OCI-M1 (cell line): ENCODE data around the gene MYL7.
"Not testable (repeated sequence)": the region's sequence is repeated elsewhere in the genome, so short reads cannot be mapped to it uniquely, and the experiment has no call there.

ENCODE experiments used
- DNase-seq: peaks from one replicate; lab custom pipeline; 2025; lab: John Stamatoyannopoulos, UW

The MYL7 gene

GRCh38 chr7:44141221-44141850 is at the start of gene MYL7:
MYL7 (minus strand) TSS chr7:44141332; CDS start chr7:44141305, 27 bp downstream.
- no peak for DNase-seq

- no peak for DNase-seq
These were observed 49.1 kb upstream of the MYL7 start for GRCh38 chr7:44189993-44190872.

DNA sequence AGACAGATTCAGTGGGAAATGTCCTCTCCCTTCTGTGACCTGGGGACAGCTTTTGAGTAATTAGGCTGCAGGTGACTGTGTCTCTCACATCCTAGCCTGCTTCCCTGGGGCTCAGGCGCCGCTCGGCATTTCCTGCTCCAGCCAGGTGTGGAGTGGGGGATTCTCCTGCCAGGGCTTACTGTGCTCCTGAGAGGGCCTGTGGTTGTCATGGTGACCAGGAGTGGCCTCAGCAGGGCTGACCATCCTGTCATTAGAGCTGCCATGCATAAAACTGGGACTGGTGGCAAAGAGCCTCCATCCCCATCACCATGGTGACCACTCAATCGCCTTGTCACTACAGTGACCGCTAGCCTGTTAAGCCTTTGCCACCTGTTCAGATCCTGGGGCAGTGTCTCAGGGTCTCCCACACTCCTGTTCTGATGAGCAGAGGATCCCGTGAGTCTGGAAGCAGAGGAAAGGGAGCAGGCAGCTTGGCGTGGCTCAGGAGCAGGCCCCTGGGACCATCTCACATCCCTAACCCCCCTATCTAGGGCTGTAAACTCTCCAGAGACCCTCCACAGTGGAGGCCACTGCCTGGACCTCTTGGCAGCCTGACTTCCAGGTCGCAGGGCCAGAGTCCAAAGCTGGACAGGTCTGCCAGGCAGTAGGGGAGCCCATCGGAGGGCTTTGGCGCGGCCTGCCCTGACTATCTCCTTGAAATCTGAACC is 48.3 kb upstream of the MYL7 start, which contains the start of gene GCK:
GCK (minus strand) TSS at position 154 of the 707 bp plus-strand sequence. CDS start 486 bp downstream, outside the sequence.
- DNase-seq, result no peak

- no peak for DNase-seq
These were observed 47.5 kb upstream of the MYL7 start for GRCh38 chr7:44188480-44189225.

- no peak for DNase-seq
These were observed 46.7 kb upstream of the MYL7 start for GRCh38 chr7:44187636-44188416.

- no peak for DNase-seq
These were observed 45.6 kb upstream of the MYL7 start for GRCh38 chr7:44186736-44187135.

GRCh38 chr7:44185729-44186128 is 44.6 kb upstream of the MYL7 start:
- DNase-seq, result no peak

GRCh38 chr7:44184873-44185446 is 43.8 kb upstream of the MYL7 start:
- no peak for DNase-seq

- DNase-seq, result no peak
These were observed 43.2 kb upstream of the MYL7 start for GRCh38 chr7:44184206-44184872.

DNA sequence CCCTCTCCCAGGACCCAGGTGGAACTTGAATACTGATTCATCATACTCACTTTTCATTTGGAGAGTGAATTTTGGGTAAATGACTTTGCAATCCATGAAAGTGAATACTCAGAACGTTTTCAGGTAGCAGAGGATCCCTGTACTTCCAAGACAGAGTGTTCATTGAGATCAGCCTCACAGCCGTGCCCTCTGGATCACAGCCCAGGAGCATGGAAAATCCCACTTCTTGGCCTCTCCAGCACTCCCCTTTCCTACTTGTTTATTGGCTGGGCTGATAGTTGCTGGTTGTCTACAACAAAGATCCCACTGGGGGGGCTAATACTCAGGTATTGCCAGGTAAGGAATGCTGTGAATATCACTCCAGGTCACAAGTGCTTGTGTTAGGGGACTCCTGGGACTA is 42.3 kb upstream of the MYL7 start:
- no peak for DNase-seq

DNA sequence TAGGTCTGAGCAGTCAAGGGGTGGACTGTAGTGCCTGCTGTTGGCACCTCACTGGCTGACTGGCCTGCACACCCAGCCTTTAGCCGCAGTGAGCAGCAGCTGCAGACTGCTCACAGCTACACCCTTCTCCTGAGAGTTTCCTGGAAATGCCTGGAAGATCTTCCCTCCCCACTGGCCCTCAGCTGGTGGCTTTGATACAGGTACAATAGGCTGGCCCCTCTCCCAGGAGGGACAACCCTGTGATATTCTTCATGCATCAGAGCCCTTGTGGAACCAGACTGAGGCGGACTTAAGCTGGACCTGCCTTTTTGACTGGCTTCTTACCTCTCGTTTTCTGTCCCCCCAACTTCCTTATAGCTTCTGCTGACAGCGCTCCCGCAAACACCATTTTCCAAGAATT is 41.7 kb upstream of the MYL7 start:
- DNase-seq, result no peak

GRCh38 chr7:44180631-44181030 is 39.5 kb upstream of the MYL7 start:
- DNase-seq, result no peak

DNA sequence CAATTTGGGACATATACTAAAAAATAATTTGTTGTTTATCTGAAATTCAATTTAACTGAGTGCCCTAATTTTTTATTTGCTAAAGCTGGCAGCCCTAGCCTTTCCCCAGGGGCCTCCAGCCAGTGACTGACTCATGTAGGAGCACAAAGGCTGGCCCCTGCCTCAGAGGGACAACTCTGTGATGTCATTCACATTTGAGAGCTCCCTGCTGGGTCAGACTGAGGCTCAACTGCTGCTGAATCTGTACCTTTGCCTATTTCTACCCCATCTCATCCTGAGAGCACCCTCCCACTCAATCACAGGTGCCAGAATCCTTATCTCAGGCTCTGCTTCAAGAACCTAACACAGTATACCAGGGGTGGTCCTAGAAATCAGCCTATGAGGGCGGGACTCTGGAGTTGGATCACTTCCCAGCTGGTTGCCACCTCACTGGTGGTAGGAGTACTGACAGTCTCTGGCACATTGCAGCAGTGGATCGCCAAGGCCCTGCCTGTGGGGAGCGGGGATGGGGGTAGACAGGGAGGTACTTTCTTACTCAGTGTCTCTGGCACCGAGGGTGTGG is 36.5 kb upstream of the MYL7 start:
- DNase-seq, result no peak

DNA sequence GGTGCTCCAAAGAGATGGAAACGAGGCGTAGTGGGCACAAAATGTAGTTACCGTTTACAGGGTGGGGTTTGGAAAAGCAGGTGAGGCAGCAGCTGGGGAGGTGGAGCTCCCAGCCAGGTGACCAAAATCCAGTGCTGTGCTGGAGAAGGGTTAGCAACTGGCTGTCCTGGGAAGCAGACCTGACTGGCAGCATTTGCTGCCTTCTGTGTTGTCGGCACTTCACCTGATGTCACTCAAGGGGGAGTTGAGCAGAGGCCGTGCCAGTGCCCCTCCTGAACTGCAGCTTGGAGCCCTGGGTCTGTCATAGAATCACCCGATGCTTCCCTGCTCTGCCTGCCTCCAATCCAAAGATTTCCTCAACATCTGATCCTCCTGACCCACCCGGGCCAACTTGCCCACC is 35.4 kb upstream of the MYL7 start:
- no peak for DNase-seq

- no peak for DNase-seq
These were observed 34.6 kb upstream of the MYL7 start for GRCh38 chr7:44175730-44176129.

DNA sequence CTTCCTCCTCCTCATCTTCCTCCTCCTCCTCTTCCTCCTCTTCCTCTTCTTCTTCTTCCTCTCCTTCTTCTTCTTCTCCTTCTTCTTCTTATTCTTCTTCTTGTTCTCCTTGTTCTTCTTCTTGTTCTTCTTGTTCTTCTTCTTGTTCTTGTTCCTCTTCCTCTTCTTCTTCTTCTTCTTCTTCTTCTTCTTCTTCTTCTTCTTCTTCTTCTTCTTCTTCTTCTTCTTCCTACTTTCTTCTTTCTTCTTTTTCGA is 33.5 kb upstream of the MYL7 start:
- not testable (repeated sequence) for DNase-seq

DNA sequence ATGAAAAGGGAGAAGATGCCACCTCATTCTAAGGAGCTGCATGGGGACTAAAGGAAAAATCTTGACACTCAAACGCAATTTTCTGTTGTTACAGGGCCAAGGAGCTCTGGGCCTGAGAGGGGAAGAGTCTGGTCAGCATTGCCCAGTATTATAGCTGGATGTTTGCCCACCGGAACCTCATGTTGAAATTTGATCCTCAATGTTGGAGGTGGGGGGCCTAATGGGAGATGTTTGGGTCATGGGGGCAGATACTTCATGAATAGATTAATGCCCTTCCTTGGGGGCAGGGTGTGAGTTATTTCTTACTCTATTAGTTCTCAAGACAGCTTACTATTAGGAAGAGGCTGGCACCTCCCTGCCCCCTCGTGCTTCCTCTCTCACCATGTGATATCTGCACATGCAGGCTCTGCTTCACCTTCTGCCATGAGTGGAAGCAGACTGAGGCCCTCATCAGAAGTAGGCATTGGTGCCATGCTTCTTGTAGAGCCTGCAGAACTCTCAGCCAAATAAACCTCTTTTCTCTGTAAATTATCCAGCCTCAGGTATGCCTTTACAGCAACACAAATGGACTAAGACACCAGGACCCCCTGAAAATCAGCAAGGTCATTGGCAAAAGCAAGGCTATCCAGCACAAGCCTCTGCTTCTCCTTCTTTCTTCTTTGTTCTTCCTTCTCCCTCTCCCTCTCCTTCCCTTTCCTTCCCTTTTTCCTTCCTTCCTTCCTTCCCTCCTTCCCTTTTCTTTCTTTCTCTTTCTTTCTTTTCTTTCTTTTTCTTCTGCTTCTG is 33.0 kb upstream of the MYL7 start:
- DNase-seq, result no peak

- no peak for DNase-seq
These were observed 31.8 kb upstream of the MYL7 start for GRCh38 chr7:44172803-44173424.

DNA sequence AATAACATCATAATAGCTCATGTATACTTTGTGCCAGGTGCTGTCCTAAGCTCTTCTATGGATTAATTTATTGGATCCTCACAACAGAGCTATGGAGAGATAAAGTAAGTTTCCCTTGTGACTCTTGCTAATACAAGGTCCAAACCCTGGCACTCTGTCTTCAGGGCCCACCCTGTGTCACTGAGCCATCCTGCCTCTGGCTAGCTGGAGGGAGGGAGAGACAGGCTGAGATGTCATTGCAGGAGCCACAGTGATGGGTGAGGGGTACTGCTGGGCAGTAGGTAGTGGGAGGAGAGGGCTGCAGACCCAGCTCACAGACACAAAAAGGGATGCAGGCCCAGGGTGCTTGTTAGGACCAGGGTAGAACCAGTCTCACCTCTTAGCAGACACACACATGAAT is 31.2 kb upstream of the MYL7 start:
- no peak for DNase-seq
